AG10803 (cell line): ENCODE data around the gene SHROOM3.

Experiments used
- DNase-seq: peaks from one replicate; pipeline ENCODE4 v3.0.0; 2010; ENCODE audit warnings: low read depth
- H3K4me3 ChIP-seq: 2 replicates; pipeline ENCODE4 v1.5.1; 2011; ENCODE audit warnings: mild to moderate bottlenecking, low read length, control low read depth
- CTCF ChIP-seq: conservative IDR thresholded peaks from 2 replicates; pipeline ENCODE4 v1.5.1; 2011; ENCODE audit warnings: mild to moderate bottlenecking, low read length, control low read depth, inconsistent platforms

SHROOM3 gene

GRCh38 chr4:76458297-76458696, 23.3 kb downstream of the SHROOM3 start:
- DNase-seq = no peak
- H3K4me3 ChIP-seq = no peak overlapping the region
- TF ChIP-seq CTCF = no peak

DNA sequence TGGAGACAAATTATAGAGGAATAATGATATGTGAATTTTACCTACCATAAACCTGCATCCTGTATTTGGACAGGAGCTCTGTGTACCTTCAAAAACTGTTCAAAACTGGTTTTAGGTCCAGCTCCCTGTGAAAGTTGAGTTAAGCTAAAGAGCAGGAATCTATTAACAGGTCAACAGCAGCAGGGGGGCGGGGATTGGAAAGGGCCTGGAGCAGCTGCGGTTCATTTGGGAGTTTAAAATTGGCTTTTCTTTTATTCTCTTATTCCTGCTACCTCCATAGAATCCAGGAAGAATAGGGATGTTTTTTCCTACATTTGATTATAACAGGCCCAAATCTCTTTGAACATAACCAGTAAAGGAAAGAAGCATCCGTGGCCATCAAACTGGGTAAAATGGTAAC, 23.8 kb downstream of the SHROOM3 start:
- H3K4me3 ChIP-seq = no peak overlapping the region

DNA sequence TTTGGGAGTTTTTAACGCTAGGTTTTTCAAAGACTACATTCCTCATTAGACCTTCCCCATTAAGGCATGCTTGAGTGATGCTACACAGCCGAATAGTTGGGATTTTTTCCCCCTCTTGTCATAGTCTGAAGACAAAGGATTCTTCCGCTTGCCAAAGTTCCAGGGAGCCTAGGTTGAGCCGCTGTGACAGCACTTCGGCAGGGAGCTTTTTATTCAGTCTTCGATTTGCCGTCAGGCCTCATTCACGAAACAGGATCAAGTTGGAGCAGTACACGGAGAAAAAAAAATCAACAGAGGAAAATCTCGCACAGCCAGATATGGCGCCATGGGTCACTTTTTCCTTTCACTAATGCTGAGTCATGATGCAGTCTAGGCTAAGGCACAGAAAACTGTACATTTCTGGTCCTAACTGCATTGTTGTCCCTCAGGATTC, 24.3 kb downstream of the SHROOM3 start:
- no peak for TF ChIP-seq CTCF
- no peak overlapping the region for H3K4me3 ChIP-seq

More for the DNA sequence above, 23.8 kb downstream of the SHROOM3 start:
- TF ChIP-seq CTCF = no peak
- no peak for DNase-seq

GRCh38 chr4:76463568-76463967, 28.5 kb downstream of the SHROOM3 start:
- TF ChIP-seq CTCF = no peak
- DNase-seq = no peak
- no peak overlapping the region for H3K4me3 ChIP-seq

More for the DNA sequence above, 24.3 kb downstream of the SHROOM3 start:
- peak; percentile 63 for DNase-seq

GRCh38 chr4:76470064-76470463, 35.0 kb downstream of the SHROOM3 start:
- no peak overlapping the region for H3K4me3 ChIP-seq
- no peak for DNase-seq
- TF ChIP-seq CTCF = no peak

DNA sequence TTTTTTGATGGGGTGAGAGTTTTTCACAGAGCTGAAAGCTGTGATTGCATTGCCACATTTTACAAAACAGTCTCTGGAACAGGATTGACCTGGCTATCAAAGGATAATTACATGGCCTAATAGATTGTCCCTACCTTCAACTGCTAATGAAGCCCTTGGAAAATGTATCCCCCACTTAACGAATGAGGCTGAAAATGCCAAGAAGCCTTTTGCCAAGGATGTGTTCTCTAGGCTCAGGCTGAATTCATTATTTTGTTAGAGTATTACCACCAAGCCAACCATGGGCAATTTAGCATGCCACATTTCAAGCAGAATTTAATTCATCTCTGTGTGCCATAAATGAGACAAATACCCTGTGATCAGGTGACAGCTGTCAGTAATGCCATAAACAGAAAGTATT, 35.5 kb downstream of the SHROOM3 start:
- DNase-seq = no peak
- H3K4me3 ChIP-seq = no peak overlapping the region
- TF ChIP-seq CTCF = no peak

DNA sequence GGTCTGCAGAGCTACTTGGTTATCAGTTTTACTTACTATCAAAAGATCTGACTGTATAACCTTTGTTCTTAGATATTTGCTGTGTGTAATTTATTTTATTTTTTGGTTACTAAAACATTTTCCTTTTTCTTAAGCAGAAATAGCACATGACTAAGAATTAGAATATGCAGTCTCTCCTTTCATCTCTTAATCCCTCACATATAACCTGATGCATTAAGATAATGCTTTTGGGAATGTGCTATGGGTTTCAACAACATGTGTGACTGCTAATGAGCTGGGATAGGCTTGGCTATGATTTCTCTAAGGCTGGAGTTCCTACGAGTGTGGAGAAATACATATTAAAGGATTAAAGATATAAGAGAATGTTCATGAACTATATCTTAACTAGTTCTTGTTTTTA, 41.5 kb downstream of the SHROOM3 start:
- TF ChIP-seq CTCF = no peak
- no peak for DNase-seq
- H3K4me3 ChIP-seq = no peak overlapping the region
